GM13976 (cell line): ENCODE results near the gene EVC.

ENCODE experiments used
- DNase-seq: peaks from one replicate; pipeline ENCODE4 v3.0.0; 2012; ENCODE audit warnings: low spot score
- in situ Hi-C: fragments of 300-500 bp; cut with MboI; formaldehyde crosslinking; loops from one replicate; pipeline ENCODE4 v1.12.0; 2022; ENCODE audit warnings: low sequenced_read_pairs, mixed read lengths, inconsistent platforms; ENCODE audit not compliant: unreplicated experiment
- TF ChIP-seq, protein P1 (sequence below): IDR thresholded peaks from 2 replicates; pipeline ENCODE4 v1.5.1; 2012; ENCODE audit warnings: borderline replicate concordance, mild to moderate bottlenecking; ENCODE audit not compliant: insufficient read depth; ENCODE audit errors: extremely low read depth, missing control alignments, control extremely low read depth

The EVC gene

GRCh38 chr4:5710961-5711478 lies at the start of gene EVC:
TSS of gene EVC (plus strand) at chr4:5711201. CDS start at chr4:5711381, 180 bp downstream.
- in situ Hi-C loops: no loop called here
- TF ChIP-seq, protein P1, sequence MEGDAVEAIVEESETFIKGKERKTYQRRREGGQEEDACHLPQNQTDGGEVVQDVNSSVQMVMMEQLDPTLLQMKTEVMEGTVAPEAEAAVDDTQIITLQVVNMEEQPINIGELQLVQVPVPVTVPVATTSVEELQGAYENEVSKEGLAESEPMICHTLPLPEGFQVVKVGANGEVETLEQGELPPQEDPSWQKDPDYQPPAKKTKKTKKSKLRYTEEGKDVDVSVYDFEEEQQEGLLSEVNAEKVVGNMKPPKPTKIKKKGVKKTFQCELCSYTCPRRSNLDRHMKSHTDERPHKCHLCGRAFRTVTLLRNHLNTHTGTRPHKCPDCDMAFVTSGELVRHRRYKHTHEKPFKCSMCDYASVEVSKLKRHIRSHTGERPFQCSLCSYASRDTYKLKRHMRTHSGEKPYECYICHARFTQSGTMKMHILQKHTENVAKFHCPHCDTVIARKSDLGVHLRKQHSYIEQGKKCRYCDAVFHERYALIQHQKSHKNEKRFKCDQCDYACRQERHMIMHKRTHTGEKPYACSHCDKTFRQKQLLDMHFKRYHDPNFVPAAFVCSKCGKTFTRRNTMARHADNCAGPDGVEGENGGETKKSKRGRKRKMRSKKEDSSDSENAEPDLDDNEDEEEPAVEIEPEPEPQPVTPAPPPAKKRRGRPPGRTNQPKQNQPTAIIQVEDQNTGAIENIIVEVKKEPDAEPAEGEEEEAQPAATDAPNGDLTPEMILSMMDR: no peak
- DNase-seq: no peak

DNA sequence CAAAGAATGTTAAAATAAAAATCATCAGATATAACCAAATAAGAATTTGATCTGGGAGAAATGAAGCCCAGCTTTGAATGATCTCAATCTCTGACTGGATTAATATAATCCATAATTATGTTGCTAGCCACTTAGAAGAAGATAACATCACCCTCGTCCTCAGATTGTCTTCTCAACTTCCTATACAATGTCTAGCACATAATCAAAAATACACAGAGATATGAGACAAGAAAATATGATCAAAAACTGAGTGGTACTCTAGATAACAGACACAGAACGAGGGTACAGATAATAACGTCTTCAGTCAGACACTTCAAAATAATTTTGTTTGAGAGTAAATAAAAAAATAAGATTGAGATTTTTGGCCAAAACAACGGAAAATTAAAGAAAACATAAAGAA lies 49.8 kb upstream of the EVC start:
- DNase-seq: no peak
- TF ChIP-seq, protein P1: no peak
- in situ Hi-C loops: no loop called here

DNA sequence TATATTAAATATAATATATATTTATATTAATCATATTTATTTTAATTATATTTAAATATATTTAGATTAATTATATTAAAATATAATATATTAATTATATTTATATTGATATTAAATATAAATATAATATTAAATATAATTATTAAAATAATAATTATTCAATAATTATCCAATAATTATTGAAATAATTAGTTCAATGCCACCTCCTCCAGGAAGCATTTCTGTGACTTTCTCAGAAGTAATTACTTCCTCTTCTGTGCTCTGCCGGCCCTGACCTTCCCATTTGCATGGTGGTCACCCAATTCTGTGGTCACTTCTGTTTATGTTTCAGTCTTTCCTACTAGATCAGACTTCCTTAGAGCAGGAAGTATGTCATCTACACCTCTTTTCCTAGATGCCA lies 48.4 kb upstream of the EVC start:
- in situ Hi-C loops: no loop called here
- TF ChIP-seq, protein P1: no peak
- DNase-seq: no peak

- TF ChIP-seq, protein P1: no peak
- in situ Hi-C loops: no loop called here
- DNase-seq: no peak
Measured at GRCh38 chr4:5664778-5665177, 46.2 kb upstream of the EVC start.

- no peak for DNase-seq
- TF ChIP-seq, protein P1: no peak
Measured at GRCh38 chr4:5666741-5667140, 44.3 kb upstream of the EVC start.

DNA sequence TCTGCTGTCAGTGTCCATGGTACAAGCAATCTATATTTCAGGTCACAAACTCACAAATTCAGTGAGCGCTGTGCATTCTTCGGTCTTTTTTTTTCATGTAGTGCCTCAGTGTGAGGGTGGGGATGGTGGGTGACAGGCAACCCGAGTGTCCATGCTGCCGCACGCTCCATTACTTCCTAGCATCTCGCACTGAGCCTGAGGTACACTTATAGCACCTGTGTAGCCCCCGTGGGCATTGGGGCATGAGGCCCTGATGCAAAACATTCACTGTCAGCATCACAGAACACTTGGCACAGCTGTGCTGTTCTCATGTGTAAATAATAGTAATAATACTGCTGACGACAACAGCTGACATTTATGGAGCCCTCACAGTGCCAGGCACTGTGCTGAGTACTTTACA lies 34.2 kb upstream of the EVC start:
- in situ Hi-C loops: no loop called here
- TF ChIP-seq, protein P1: no peak
- no peak for DNase-seq

More at GRCh38 chr4:5666741-5667140, 44.3 kb upstream of the EVC start:
- in situ Hi-C loops: no loop called here
